ENCODE data around the gene PRDX1. TPM values are rescaled to one million over a fixed set of nuclear protein-coding genes. Genes with fewer than 3 reads are reported as not detected.
"Not testable (repeated sequence)": the region's sequence is repeated elsewhere in the genome, so short reads cannot be mapped to it uniquely, and the experiment has no call there.

PRDX1 gene
- total RNA-seq, 1 donor from 2014 or later: 297 TPM

DNA sequence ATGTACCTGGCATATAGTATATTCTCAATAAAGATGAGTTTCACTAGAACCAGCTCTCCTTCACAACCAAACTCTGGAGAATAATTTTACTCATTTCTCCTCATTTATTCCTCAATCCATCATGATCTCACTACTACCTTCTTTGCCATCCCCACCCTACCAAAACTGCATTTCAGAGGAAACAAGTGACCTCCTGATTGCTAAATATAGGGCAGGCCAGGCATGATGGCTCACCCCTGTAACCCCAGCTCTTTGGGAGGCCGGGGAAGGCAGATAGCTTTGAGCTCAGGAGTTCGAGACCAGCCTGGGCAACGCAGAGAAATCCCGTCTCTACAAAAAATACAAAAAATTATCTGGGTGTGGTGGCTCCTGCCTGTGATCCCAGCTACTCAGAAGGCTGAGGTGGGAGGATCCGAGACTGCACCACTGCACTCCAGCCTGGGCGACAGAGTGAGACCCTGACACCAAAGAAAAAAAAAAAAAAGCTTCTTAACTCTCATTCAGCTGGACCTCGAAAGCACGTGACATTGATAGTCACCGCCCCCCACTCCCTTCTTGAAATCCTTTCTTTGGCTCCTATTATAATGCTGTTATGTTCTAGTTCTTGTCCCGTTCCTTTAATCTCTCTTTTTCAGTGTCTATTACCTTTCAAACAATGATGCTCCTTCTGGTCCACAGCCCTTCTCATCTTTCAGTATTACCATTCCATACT, 32.9 kb downstream of the PRDX1 start:
- Mint-ChIP-seq H3K36me3 (ENCODE audit: low read depth) (no peaks in the 10 kb centered on the region), H3K27ac (ENCODE audit: unreplicated experiment) (no peak overlapping the region), H3K4me1 (ENCODE audit: low read depth) (no peaks in the 10 kb centered on the region), H3K4me3 (ENCODE audit: unreplicated experiment) (no peak overlapping the region), H3K9me3 (ENCODE audit: low read depth) (no peaks in the 10 kb centered on the region), H3K27me3 (ENCODE audit: low read depth) (peaks cover 7% of the 10 kb centered on the region)
- no peak for TF ChIP-seq CTCF (IDR thresholded peaks at IDR 0.05)
- DNase-seq (ENCODE audit: low spot score): no peak

DNA sequence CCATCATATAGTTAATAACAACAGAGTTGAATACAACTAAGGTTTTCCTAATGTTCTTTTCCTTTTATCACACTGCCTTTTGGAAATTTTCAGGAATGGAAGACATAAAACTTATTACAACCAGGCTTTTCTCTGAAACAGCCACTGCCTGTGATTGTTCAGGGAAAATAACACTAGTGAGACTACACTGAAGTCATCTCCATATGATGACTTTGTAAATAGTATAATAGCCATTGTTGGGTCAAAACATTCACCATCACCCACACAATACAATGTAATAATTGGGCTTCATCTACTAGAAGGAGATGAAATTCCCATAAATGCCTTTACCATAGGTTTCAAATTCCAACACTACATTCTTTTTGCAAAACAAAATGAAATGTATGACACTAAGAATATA, 35.7 kb downstream of the PRDX1 start:
- Mint-ChIP-seq H3K4me1 (ENCODE audit: low read depth) (no peaks in the 10 kb centered on the region), H3K27ac (ENCODE audit: unreplicated experiment) (no peak overlapping the region), H3K36me3 (ENCODE audit: low read depth) (no peaks in the 10 kb centered on the region), H3K4me3 (ENCODE audit: unreplicated experiment) (no peak overlapping the region), H3K9me3 (ENCODE audit: low read depth) (no peaks in the 10 kb centered on the region), H3K27me3 (ENCODE audit: low read depth) (peaks cover 7% of the 10 kb centered on the region)
- DNase-seq (ENCODE audit: low spot score): no peak
- TF ChIP-seq CTCF (IDR thresholded peaks at IDR 0.05): no peak

DNA sequence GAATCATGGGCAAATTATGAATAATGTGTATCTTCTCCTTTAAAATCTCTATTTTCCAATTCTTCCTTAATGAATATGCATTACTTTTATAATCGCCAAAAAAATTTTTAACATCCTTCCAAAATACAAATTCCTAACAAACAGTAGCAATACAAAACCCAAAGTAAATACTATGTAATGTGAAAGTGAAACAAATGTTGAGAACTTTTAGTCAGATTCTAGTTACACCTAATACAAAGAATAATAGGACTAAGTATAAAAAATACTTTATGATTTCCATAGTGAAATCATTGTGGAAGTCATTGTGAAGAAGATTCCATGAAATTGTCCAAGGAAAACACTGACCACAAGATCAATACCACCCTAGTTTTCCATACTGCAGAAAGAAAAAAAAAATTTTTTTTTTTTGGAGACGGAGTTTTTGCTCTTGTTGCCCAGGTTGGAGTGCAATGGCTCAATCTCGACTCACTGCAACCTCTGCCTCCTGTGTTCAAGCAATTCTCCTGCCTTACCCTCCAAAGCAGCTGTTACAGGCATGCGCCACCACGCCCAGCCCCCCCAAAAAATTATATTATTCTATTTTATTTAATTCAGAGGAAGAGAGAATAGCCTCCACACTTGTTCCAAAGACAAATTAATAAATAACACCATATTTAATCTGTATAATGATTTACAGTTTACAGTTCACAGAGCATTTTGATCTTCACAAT, 42.5 kb downstream of the PRDX1 start:
- no peak for DNase-seq (ENCODE audit: low spot score)
- Mint-ChIP-seq H3K4me3 (ENCODE audit: unreplicated experiment) (no peak overlapping the region), H3K27me3 (ENCODE audit: low read depth) (no peaks in the 10 kb centered on the region), H3K9me3 (ENCODE audit: low read depth) (no peaks in the 10 kb centered on the region), H3K36me3 (ENCODE audit: low read depth) (no peaks in the 10 kb centered on the region), H3K4me1 (ENCODE audit: low read depth) (no peaks in the 10 kb centered on the region), H3K27ac (ENCODE audit: unreplicated experiment) (no peak overlapping the region)
- no peak for TF ChIP-seq CTCF (IDR thresholded peaks at IDR 0.05)

- Mint-ChIP-seq H3K27me3 (ENCODE audit: low read depth) (no peaks in the 10 kb centered on the region), H3K27ac (ENCODE audit: unreplicated experiment) (no peak overlapping the region), H3K9me3 (ENCODE audit: low read depth) (no peaks in the 10 kb centered on the region), H3K36me3 (ENCODE audit: low read depth) (no peaks in the 10 kb centered on the region), H3K4me3 (ENCODE audit: unreplicated experiment) (no peak overlapping the region), H3K4me1 (ENCODE audit: low read depth) (no peaks in the 10 kb centered on the region)
- no peak for DNase-seq (ENCODE audit: low spot score)
- no peak for TF ChIP-seq CTCF (IDR thresholded peaks at IDR 0.05)
Observed at GRCh38 chr1:45478121-45478814, 43.4 kb downstream of the PRDX1 start.

DNA sequence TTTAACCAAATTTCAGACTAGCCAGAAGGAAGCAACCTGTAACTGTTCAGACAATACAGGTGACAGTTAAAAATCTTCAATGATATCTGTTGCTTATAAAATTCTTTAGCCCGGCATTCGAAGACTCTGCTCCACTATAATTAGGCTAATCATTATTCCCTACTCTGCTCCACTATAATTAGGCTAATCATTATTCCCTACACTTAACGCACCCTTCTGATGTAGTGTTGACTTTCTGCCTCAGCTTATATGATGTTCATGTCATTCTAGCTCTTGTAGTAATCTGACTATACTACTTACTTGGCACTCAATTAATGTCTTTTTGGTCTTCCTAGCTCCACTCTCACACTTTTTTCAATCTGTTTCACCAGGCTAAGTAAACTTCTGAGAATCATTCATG, 44.0 kb downstream of the PRDX1 start:
- Mint-ChIP-seq H3K4me1 (ENCODE audit: low read depth) (no peaks in the 10 kb centered on the region), H3K27ac (ENCODE audit: unreplicated experiment) (no peak overlapping the region), H3K4me3 (ENCODE audit: unreplicated experiment) (no peak overlapping the region), H3K36me3 (ENCODE audit: low read depth) (no peaks in the 10 kb centered on the region), H3K27me3 (ENCODE audit: low read depth) (no peaks in the 10 kb centered on the region), H3K9me3 (ENCODE audit: low read depth) (no peaks in the 10 kb centered on the region)
- no peak for TF ChIP-seq CTCF (IDR thresholded peaks at IDR 0.05)
- DNase-seq (ENCODE audit: low spot score): no peak

- H3K4me3 Mint-ChIP-seq (ENCODE audit: unreplicated experiment): not testable (repeated sequence)
Observed at GRCh38 chr1:45474194-45474593, 47.5 kb downstream of the PRDX1 start.

More at GRCh38 chr1:45474194-45474593, 47.5 kb downstream of the PRDX1 start:
- H3K4me1 Mint-ChIP-seq (ENCODE audit: low read depth); H3K36me3 Mint-ChIP-seq (ENCODE audit: low read depth); H3K9me3 Mint-ChIP-seq (ENCODE audit: low read depth); H3K27me3 Mint-ChIP-seq (ENCODE audit: low read depth); DNase-seq (ENCODE audit: low spot score); H3K27ac Mint-ChIP-seq (ENCODE audit: unreplicated experiment): not testable (repeated sequence)

Measured in chondrocyte (in vitro differentiated cells).